ENCODE measurements around the gene NUCB1.

The NUCB1 gene

DNA sequence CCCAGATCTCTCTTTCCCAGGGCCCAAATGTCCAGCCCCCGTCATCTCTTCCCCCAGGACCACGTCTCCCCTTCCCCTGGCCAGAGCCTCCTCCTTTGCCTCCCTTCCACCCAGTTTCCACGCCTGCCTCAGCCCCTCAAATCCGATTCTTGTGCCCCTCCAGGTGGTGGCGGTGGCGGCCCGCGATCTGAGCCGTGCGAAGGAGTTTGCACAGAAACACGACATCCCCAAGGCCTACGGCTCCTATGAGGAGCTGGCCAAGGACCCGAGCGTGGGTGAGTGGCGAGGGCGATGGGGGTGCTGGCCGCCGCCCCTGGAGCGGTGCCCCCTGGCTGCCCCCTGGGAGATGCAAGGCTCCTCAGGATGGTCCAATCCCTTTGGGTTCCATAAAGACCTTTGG, 34.7 kb downstream of the NUCB1 start:
- no peak for ATAC-seq
- DNase-seq, result no peak

DNA sequence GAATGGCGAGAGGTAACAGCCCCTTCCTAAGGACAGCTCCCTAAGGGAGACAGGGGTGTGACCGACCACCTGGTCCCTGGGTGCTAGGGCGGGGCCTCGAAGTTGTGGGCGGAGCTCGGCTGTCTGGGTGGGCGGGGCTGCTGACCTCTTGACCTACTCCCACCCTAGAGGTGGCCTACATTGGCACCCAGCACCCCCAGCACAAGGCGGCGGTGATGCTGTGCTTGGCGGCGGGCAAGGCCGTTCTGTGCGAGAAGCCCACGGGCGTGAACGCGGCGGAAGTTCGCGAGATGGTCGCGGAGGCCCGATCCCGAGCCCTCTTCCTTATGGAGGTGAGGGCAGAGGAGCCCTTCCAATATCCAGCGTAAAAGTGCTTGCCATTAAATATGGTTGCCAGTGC, 35.8 kb downstream of the NUCB1 start:
- DNase-seq (no peak), ATAC-seq (no peak)

DNA sequence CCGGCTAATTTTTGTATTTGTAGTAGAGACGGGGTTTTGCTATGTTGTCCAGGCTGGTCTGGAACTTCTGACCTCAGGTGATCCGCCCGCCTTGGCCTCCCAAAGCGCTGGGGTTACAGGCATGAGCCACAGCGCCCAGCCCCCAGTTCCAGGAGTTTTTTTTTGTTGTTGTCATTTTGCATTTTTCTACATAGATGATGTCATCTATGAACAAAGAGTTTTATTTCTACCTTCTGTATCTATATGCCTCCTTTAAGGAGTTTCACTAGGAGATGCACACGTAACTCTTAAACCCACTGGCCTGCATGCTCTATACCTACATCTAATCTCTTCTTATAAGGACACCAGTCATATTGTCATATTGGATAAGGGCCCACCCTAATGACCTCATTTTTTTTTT, 38.1 kb downstream of the NUCB1 start:
- ATAC-seq (no peak), DNase-seq (no peak)

DNA sequence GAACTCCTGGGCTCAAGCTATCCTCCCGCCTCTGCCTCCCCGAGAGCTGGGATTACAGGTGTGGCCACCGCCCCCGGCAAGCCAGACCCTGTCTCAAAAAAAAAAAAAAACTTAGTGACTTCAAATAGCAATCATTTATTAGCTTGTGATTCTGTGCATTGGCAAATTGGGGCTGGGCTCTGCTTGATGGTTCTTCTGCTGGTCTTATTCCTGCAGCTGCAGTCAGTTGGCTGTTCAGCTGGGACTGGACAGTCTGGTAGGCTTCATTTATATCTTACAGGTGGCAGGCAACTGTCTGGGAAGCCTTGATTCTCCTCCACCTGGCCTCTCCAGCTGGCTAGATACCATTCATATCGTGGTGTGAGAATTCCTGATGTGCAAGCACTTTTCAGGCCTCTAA, 40.8 kb downstream of the NUCB1 start:
- DNase-seq (no peak), ATAC-seq (no peak)

DNA sequence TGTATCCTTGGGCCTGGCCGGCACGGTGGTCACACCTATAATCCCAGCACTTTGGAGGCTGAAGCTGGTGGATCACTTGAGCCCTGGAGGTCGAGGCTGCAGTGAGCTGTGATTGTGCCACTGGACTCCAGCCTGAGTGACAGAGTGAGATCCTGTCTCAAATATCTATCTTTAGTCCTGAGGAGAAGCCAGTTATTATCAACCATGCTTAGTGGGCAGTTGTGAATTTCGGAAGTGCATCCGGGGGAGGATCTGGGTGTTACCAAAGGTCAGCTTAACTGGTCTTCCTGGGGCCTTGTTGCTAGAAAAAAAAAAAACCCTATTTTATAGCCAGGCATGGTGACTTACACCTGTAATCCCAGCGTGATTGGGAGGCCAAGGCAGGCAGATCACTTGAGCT, 43.0 kb downstream of the NUCB1 start:
- no peak for ATAC-seq
- no peak for DNase-seq

DNA sequence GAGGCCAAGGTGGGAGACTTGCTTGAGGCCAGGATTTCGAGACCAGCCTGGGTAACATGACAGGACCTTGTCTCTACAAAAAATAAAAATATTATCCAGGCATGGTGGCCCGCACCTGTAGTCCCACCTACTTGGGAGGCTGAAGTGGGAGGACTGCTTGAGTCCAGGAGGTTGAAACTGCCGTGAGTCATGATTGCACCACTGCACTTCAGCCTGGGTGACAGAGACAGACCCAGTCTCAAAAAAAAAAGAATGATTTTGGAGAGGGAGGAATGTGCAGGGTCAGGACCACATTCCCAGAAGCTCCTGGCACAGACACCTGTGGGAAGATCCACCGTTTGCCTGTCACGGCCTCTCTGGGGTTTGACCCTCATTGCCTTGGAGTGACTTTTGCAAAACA, 45.3 kb downstream of the NUCB1 start:
- DNase-seq, result no peak
- no peak for ATAC-seq

DNA sequence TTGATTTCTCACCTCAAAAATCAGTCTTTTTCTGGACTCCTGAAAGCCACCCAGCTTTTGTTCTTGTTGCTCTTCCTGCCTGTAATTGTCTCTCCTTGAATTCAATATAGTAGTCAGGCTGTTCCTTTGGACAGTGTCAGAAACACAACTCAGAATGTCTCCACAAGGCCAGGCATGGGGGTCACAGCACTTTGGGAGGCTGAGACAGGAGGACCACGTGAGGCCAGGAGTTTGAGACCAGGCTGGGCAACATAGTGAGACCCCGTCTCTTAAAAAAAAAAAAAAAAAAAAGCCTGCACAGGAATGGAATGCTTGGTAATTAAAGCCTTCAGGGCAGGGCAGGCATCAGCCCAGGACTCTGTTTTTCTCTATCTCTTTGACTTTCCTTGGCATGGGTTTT, 45.7 kb downstream of the NUCB1 start:
- no peak for ATAC-seq
- DNase-seq, result no peak

DNA sequence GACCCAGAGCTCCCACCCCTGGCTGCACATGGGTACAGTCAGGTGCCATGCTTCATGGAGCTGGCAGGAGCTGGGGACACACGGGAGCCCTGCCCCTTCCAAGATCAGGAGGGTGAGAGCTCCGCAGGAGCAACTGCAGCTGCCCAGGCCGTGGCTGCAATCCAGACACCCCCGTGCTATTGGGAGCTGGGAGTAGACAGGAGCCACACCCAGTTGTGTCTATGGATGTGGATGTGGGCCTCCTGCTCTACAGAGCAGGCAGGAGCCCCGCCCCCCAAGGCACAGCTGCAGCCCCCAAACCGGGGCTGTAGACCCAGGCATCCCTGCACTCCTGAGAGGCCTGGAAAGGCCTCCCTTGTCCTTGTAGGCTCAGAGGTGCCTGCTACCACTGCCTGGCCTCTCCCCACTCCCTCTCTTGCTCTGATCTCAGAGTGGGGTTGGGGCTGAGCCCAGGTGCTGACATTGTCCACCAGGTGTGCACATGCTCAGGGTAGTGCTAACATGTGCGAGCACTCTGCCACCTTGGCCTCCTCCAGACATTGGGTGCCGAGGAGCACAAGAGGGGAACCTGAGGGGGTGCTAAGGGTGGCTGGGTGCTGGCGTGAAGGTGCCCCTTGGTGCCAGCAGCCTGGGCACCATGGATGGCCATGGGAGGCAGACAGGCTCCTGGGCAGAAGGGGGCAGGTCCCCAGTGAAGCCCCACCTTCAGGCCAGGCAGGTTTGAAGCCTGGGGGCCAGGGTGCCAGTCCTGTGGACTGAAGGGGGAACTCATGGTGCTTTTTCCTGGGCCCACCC, 46.5 kb downstream of the NUCB1 start:
- DNase-seq (no peak), ATAC-seq (no peak)

DNA sequence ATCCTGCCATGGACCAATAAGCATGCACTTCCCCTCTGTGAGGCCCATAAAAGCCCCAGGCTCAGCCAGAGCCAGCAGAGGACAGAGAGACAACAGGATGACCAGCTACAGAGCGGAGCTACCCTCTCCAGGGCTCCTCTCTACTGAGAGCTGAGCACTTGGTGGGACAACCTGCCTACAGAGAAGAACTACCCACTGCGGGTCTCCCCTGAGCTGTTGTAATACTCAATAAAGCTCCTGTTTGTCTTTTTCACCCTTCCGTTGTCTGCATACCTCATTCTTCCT, 47.1 kb downstream of the NUCB1 start:
- DNase-seq (no peak), ATAC-seq (no peak)

DNA sequence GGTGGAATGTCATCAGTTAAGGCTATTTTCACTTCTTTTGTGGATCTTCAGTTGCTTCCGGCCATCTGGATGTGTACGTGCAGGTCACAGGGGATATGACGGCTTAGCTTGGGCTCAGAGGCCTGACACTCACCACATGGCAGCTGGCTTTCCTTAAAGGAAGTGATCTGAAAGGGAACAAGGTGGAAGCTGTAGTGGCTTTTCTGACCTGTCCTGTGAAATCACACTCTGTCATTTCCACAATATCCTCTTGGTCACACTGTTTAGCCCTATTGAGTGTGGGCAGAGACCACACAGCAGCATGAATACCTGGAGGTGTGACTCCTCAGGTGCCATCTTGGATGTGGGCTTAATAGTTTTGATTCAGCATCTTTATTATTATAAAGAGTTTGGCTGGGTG, 50.0 kb downstream of the NUCB1 start:
- no peak for ATAC-seq
- DNase-seq, result no peak

DNA sequence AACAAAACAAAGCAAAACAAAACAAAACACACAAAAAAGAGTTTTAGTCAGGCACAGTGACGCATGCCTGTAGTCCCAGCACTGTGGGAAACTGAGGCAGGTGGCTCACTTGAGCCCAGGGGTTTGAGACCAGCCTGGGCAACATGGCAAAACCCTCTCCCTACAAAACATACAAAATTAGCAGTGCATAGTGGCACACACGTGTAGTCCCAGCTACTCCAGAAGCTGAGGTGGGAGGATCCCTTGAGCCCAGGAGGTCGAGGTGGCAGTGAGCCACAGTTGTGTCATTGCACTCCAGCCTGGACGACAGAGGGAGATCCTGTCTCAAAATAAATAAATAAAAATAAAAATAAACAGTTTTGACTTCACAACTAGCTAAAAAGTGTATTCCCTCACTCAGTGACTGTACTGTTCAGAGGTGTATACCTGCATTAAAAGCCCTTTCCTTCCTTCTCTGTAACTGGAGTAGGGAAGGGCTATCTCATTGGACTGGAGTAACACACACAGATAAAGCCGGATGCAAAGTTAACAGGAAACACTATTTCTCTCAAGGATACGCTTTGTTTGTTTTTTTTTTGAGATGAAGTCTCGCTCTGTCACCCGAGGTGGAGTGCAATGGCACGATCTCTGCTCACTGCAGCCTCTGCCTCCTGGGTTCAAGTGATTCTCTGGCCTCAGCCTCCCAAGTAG, 50.9 kb downstream of the NUCB1 start:
- no peak for DNase-seq
- ATAC-seq, result no peak

DNA sequence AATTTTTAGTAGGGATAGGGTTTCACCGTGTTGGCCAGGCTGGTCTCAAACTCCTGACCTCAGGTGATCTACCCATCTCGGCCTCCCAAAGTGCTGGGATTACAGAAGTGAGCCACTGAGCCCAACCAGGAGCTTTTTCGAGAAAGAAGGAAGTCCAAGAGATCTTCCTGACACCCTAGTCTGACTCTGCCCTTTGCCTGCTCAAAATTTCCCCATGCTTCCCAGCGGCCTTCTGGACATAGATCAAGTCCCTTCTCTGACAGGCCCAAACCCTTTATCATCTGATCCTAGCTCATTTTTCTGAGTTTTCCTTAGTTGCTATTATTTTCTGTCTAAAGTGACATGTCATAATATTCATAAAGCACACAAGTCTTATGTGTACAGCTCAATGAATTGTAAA, 53.0 kb downstream of the NUCB1 start:
- no peak for ATAC-seq
- no peak for DNase-seq

DNA sequence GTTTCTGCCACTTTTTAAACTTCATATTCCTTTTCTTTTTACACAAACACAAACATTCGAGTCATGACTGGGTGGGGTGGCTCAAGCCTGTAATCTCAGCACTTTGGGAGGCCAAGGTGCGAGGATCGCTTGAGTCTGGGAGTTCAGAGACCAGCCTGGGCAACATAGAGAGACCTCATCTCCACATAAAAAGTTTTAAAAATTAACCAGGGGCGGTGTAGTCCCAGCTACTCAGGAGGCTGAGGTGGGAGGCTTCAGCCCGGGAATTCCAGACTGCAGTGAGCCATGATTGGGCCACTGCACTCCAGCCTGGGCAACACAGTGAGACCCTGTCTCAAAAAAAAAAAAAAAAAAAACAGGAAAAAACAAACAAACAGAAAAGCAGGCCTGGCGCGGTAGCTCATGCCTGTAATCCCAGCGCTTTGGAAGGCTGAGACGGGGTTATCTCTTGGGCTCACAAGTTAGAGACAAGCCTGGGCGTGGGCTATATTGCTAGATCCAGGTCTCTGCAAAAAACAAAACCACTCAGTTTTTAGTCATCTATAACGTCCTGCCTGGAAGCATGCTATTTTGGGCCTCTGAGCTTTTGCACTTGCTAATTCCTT, 54.0 kb downstream of the NUCB1 start:
- DNase-seq (no peak), ATAC-seq (no peak)

DNA sequence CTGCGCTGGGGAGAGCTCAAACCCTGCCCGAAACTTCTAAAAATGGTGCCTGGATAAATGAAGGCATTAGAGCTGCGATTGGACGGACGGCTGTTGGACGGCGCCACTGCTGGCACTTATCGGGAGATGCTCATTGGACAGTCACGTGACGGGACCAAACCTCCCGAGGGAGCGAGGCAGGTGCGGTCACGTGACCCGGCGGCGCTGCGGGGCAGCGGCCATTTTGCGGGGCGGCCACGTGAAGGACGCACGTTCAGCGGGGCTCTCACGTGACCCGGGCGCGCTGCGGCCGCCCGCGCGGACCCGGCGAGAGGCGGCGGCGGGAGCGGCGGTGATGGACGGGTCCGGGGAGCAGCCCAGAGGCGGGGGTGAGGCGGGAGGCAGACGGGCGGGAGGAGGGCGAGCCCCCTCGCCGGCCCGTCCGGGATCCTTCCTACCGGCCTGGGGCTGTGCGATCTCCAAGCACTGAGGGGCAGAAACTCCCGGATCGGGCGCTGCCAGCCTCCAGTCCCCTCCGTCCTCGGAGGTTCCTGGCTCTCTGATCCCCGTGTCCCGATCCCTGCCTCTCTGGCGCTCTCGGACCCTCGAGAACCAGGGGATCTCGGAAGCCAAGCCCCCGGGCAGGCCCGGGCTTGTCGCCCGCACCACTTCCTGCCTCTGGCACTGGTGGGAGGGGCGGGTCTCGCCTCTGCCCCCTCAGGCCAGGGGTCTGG, 54.6 kb downstream of the NUCB1 start, which contains the start of gene BAX:
Gene BAX (plus strand): TSS at position 281 of the 713 bp plus-strand sequence. CDS start 54 bp downstream, at position 335.
- ATAC-seq, result peak; percentile 89

DNA sequence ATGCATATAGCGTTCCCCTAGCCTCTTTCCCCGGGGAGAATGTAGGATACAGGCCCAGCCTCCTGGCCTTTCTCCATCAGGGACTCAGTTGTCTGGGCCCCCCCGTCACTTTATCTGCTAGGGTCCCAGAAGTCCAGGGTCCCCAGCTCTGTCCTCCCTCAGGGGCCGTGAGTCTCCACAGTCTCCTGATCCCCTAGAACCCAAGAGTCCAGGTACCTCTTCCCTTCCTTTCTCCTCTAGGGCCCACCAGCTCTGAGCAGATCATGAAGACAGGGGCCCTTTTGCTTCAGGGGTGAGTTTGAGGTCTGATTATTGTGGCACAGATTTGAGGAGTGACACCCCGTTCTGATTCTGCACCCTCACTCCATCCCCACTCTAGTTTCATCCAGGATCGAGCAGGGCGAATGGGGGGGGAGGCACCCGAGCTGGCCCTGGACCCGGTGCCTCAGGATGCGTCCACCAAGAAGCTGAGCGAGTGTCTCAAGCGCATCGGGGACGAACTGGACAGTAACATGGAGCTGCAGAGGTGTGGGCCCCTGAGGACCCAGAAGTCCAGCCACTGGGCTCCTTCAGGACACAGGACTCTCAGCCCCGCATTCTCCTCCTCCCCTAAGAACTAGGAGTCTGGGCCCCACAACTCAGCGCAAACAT, 55.3 kb downstream of the NUCB1 start:
- no peak for ATAC-seq

More for the DNA sequence above, 54.6 kb downstream of the NUCB1 start, which contains the start of gene BAX:
- peak; percentile 98 for DNase-seq

DNA sequence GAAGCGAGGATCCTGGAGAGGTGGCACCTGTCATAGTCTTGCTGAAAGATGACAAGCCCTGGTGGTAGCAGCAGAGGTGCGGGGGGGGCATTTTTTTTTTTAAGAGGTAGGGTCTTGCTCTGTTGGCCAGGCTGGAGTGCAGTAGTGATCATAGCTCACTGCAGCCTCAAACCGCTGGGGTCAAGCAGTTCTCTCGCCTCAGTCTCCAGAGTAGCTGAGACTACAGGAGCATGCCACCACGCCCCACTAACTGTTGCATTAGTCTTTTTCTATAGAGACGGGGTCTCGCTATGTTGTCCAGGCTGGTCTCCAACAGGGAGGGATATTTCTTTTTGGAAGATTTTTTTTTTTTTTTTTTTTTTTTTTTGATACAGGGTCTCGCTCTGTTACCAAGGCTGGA, 57.9 kb downstream of the NUCB1 start:
- no peak for DNase-seq
- ATAC-seq, result no peak

More for the DNA sequence above, 55.3 kb downstream of the NUCB1 start:
- DNase-seq, result no peak

DNA sequence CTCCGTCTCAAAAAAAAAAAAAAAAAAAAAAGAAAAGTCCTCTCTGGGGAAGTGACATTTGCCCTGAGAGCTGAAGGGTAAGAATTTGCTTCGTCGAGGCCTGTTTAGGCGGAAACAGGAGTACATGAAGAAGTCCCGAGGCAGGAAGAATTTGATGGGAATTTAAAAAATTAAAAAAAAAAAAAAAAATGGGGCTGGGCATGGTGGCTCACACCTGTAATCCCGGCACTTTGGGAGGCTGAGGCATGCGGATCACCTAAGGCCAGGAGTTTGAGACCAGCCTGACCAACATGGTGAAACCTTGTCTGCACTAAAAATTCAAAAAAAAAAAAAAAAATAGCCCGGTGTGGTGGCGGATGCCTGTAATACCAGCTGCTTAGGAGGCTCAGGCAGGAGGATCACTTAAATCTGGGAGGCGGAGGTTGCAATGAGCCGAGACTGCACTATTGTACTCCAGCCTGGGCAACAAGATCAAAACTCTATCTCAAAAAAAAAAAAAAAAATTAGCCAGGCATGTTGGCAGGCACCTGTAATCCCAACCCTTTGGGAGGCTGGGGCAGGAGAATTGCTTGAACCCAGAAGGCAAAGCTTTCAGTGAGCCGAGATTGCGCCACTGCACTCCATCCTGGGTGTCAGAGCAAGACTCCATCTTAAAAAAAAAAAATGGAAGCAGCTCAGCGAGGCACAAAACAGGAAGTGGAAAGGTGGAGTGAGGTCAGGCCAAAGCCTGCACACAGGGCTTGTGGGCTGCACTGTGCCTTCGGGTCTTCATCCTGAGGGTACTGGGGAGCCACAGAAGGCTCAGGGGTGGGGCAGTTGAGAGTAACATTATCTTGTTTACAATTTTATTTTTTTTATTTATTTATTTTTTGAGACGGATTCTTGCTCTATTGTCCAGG, 59.5 kb downstream of the NUCB1 start:
- DNase-seq (no peak), ATAC-seq (no peak)

DNA sequence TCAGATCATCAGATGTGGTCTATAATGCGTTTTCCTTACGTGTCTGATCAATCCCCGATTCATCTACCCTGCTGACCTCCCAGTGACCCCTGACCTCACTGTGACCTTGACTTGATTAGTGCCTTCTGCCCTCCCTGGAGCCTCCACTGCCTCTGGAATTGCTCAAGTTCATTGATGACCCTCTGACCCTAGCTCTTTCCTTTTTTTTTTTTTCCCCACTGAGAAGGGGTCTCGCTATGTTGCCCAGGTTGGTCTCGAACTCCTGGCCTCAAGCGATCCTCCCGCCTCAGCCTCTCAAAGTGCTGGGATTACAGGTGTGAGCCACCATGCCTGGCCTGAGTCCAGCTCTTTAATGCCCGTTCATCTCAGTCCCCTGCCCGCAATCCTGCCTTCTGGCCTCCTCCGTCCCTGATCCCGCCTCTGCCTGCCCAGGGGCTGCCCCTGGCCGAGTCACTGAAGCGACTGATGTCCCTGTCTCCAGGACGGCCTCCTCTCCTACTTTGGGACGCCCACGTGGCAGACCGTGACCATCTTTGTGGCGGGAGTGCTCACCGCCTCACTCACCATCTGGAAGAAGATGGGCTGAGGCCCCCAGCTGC, 61.0 kb downstream of the NUCB1 start:
- DNase-seq (peak; percentile 41), ATAC-seq (no peak)

DNA sequence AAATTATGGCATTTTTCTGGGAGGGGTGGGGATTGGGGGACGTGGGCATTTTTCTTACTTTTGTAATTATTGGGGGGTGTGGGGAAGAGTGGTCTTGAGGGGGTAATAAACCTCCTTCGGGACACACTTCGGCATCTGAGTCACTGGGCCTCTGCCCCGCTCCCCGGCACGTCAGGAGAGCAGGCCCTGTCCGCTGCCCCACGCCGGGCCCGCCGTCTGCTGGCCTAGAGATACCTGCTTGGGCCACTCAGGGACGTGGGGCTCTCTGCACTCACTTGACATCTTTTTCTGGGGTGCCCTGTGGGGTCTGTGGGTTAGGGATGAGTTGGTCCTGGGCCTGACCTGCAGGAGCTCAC, 61.5 kb downstream of the NUCB1 start:
- ATAC-seq (no peak), DNase-seq (no peak)

DNA sequence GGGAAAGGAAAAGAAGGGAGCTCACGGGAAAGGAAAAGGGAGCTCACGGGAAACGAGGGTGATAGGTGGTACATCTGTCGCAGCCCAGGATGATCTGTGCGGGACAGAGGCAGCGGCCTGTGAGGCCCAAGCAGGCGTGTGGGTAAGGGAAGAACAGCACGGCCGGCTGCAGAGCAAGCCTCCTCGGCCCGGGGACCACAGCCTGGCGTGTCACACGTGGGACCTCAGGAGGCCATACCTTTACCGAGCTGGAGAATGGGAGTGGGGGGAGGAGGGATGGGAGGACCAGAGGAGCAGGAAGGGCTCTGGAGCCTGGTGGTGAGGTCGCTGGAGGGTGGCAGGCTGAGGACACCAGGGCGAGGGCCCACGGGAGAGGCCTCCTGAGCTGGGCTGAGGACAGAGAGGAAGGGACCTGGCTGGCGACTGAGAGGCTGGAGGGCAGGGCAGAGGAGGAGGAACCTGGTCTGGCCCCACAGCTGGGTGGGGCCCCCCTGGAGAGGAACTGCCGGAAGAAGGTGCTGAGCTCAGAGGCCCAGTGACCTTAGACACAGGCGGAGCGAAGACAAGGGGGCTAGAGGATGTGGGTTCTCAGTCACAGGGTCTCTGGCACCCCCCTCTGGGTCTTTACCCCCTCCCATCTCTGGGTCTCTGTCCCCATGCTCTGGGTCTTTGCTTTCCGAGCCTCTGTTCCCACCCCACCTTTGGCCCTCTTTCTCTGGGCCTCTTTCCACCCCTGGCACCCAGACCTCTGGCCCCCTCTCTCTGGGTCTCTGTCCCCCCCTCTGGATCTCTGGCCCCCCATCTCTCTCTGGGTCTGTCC, 62.1 kb downstream of the NUCB1 start:
- DNase-seq (peak; percentile 80), ATAC-seq (peak; percentile 41)

Data from stimulated activated naive CD8-positive, alpha-beta T cell treated with anti-CD3 and anti-CD28 coated beads, Interleukin-15, Interleukin-2, amounts not matched to agents 100 U/mL and 50 U/mL, for 24 hours (primary cell).